Sigmoid colon (tissue), 4 donors: ENCODE results near the gene CCKAR.

Source experiments
- EP300 ChIP-seq, 4 donors: sonication (generic); formaldehyde crosslinking; IDR thresholded peaks; one replicate each; pipeline ENCODE4 v1.6.1; 2017; ENCODE audit warnings: antibody characterized with exemption in 4 of 4
- POLR2AphosphoS5 ChIP-seq, 4 donors: sonication (generic); formaldehyde crosslinking; IDR thresholded peaks; one replicate each; pipeline ENCODE4 v1.6.1; 2017; ENCODE audit warnings: antibody characterized with exemption in 4 of 4

GRCh38 chr4:26467724-26468123 lies 22.6 kb downstream of the CCKAR start:
- TF ChIP-seq POLR2AphosphoS5 (IDR thresholded peaks at IDR 0.05), result no peak
- no peak for TF ChIP-seq EP300 (IDR thresholded peaks at IDR 0.05)
